GM19043 (cell line): Measurements from ENCODE around the gene GLO1.
"Not testable (repeated sequence)": the region's sequence is repeated elsewhere in the genome, so short reads cannot be mapped to it uniquely, and the experiment has no call there.

ENCODE experiments used
- ATAC-seq: cut with Tn5 transposase; IDR thresholded peaks from one replicate; pipeline ENCODE4 v1.9.1; 2021; ENCODE audit warnings: low read depth; ENCODE audit not compliant: unreplicated experiment

GLO1 gene

DNA sequence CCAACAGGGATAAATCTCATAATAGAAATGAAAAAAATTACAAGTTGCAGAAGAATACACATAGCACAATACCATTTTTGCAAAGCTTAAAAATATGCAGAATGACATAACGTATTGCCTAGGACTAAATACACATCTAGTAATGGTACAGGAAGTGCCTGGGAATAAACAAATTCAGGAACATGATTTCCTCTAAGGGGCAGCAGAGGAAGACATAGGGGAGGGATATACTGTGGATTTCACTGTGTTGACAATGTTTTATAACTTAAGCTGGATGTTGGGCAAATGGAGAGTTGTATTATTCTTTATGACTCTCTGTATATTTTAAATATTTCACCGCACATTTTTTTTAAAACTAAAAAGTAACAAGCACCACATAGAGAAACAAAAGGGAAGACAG, 5.6 kb upstream of the GLO1 start:
- no peak for ATAC-seq

DNA sequence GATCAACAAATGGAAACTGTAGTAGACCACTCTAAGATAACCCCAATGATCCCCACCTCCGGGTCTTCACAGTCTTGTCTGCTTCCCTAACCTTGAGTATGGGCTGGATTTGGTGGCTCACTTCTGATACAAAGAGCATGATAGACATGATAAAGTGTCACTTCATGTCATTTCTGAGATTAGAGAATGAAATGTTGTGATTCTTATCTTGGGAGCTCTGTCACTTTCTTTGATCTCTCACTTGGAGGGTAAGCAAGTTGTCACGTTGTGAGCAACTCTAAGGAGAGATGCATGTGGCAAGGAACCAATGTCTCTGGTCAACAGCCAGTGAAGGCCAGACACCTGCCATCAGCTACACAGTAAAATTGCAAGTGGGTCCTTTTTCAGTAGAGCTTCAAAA, 3.0 kb upstream of the GLO1 start:
- ATAC-seq = no peak

DNA sequence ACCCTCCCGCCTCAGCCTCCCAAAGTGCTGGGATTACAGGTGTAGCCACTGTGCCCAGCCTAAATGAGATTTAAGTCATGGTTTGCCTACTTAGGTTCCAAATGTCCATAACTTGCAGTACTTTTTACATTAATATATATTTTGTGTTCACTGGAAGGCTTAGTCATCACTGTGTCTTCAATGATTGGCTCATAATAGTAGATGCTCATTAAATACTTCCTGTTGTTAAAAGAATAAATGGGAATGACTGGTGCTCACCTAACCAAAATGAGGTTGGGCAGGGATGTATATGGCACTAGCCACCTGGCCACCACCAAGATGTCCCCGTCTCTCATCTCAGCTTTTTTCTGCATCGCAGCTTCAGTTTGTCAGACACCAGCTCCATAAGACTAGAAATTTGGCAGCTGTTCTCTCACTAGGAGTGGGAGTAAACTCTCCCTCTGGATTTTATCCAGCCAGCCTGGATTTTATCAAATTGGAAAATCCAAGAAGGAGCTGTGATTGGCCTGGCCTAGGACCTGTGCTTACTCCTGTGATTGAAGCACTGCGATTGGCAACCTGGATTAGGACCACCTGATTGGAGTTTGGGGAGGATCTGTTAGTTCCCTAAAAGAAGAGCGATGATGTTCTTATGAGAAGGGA, 1.1 kb upstream of the GLO1 start:
- ATAC-seq = no peak

DNA sequence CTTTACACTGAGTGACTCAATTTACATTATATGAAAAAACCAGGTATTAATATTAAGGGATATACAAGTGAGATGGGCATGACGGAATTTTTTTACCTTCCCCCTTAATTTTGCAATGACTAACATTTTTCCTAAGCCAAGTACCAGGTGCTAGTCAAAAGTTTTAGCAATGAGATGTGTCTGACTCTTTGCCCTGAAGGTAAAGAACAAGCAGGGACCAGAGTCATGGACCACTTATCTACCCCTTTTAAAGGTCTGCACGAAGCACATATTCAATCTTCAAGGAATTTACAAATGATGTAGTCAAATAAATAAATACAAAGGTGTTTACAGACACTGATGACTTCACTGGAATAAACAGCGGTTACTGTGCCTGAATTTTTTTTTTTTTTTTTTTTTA, 1.4 kb downstream of the GLO1 start:
- no peak for ATAC-seq

DNA sequence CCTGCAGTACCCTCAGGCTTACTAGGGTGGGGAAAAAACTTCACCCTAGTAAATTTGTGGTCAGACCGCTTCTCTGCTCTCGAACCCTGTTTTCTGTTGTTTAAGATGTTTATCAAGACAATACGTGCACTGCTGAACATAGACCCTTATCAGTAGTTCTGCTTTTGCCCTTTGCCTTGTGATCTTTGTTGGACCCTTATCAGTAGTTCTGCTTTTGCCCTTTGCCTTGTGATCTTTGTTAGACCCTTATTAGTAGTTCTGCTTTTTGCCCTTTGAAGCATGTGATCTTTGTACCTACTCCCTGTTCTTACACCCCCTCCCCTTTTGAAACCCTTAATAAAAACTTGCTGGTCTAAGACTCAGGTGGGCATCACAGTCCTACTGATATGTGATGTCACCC, 3.2 kb downstream of the GLO1 start:
- not testable (repeated sequence) for ATAC-seq

DNA sequence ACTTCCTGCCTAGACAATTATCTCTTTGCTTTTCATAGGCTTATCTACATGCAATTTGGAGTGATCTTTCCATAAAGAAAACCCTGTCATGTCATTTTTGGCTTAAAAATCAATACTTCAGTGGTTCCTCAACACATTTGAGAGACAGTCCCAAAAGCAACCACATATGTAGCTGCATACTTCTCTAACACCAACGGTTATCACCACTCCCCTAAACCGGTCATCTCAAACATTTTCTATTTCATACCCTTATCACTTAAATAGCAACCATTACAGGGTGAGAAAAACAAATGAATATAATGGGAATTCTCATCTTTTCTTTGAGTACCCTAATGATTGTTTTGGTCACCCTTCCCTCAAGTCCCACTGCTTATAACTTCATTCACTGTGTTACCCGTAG, 5.1 kb downstream of the GLO1 start:
- ATAC-seq = no peak

DNA sequence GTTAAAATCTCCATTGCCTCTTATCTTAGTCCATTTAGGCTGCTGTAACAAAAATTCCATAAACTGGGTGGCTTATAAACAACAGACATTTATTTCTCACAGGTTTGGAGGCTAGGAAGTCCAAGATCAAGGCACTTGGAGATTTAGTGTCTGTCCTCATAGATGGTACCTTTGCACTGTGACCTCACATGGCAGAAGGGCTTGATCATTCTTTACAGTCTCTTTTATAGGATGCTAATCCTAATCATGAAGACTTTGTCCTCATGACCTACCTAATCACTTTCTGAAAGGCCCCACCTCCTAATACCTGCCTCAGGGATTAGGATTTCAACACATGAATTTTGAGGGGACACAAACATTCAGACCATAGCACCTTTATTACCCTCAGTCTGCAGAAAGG, 6.6 kb downstream of the GLO1 start:
- no peak for ATAC-seq

DNA sequence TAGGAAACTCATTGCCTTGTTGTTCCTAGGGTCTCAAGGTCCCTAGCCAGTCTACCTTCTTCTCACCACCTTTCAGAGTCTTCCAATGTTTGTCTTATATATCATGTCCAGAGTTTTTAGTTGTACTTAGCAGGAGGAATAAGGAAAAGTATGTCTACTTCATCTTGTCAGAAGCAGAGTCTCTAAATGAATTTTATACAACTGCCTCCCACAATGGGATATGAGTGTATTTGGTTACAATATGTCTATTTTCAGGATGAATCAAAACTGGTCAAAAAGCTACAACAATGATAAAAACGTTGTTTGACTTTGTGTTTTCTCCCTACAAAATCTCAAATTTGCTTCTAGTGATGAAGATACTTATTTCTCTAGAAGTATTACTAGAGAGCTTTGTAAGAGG, 7.0 kb downstream of the GLO1 start:
- ATAC-seq = no peak

DNA sequence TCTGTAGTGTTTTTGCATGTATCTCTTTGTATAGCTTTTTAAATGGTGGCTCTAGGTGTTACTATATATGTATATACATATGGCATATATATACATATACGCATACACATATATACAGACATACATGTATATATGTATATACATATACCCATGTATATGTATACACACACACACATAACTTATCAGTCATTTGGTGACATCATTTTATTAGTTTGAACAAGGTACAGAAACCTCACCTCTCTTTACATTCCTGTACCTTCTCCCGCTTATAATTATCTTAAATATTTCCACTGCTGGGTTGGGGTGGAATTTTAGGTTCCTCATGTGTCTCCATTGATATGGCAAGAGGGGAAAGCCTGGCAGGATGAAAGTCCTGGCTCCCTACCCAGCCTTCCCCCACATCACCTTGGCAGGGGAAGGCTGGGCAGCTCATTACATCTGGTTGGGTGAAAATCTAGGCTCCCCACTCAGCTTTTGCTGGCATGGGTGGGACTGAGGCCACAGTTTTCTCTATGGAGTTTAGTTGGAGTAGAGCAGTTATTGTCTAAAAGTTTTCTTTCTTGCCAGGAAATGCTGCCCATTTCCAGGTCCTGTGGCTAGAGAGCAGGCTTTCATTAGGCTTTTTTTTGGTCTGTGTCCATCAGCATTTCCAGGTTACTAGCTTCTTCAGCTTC, 7.6 kb downstream of the GLO1 start:
- no peak for ATAC-seq

DNA sequence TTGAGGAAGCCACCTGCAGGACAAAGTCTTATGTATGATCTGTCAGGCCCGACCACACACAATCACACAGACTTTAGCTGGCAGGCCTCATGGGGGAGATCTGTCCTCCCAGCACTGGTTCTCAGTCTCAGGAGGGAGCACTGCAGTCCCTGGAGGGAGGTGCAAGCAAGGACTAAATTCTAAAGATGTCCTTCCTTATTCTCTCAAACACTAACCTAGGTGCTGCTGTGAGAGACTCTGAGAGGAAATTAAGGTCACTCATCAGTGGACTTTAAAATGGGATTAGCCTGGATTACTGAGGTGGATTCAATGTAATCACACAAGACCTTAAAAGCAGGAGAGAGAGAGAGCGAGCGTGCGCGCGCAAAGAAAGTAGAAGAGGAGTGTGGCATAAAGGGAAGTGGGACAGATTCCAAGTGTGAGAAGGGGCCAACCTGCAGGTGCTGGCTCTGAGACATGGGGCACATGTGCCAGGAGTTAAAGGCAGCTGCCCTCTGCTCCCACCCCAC, 14.3 kb downstream of the GLO1 start:
- ATAC-seq = no peak

DNA sequence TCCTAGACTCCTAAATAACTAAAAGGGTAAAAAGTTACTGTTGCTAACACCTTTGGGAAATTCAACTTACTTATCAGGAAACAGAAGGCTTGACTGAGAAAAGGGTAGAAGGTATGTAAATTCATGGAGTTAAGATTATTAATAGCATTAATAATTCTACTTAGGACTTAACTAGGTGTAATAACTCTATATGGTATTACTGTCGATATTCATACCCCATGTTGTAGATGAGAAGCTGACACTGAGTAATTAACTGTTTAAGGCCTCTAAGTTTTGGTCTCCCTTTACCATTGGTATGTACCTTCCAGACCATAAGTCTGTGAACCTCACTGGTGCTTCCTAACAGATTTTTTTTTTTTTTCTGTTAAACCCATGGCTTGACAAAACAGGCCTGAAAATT, 15.4 kb downstream of the GLO1 start:
- no peak for ATAC-seq

DNA sequence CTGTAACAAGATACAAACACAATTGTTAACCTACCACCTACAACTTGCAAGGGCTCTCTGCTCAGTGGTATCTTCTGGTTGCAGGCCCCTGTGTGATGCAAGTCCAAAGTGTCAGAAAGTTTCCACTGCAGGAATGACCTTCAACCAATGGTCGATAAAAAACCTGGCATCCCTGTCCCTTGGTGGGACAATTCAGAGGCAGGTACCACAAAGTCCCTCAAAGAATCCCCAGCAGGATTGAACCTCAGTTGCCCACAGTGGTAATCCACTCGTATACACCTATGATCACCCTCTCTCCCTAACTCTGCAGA, 15.9 kb downstream of the GLO1 start:
- ATAC-seq = no peak

DNA sequence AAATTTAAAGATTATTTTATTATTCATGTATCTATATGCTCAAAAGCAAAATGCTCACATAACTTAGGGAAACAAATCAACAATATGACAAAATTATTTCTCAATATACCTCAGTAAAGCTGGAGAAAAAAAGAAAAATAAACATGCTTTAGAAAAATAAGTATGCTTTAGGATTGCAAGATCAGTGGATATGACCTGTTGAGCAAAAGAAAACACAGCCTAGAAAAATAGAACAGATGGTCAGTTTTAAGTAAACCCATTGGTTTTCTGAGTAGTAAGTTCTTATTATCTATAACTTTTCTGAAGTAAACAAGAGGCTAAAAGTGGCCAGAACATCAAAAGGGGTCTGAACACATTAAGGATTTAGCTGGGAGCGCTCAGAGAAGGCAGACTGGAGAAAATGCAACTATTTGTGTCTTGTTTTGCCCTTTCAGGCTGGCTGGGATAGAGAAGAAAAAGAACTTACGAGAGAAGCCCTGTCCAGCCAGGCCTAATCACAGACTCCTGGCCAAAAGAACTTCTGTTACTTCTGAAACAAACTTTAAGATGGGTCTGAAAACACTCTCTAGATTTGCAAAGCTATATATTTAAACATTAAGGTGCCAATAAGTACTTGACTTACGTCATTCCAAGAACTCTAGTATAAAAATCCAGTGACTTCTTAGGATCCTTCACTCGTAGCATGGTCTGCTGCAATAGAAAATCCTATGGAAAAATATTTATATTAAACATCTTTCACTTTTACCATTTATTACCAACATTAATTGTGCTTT, 16.5 kb downstream of the GLO1 start:
- no peak for ATAC-seq

DNA sequence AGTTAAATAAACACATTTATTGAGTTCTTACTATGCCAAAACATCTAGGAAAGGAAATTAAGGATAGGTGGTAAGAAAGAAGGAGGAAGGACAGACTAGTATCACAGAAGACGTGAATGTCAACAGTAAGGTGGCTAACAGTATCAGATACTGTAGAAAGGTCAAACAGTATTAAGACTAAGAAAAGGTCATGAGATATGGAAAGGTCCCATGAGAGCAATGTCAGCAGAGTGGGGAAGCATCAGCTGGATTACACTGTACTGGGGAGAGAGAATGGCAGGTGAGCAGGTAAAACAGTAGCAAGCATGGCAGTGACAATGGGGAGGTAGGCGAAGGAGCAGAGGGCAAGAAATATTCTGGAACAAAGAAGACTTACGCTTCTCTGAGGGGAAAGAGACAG, 18.0 kb downstream of the GLO1 start:
- no peak for ATAC-seq

DNA sequence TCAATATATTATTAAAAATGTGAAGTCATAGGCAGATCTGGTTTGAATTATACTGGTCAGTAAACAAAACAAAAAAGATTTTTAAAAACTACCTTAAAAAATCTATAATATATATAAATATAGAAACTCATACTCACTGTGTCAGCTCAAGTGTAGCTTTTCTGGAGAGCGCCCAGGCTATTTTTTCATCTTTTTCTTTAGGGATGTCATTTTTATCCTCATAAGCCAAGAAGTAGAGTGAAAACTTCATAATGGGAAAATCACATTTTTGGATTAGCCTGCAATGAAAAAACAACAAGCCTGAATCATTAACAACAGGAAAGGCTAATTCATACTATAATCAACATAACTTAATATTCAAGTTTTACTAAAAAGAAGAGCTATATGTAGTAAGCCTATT, 18.7 kb downstream of the GLO1 start:
- ATAC-seq = no peak

DNA sequence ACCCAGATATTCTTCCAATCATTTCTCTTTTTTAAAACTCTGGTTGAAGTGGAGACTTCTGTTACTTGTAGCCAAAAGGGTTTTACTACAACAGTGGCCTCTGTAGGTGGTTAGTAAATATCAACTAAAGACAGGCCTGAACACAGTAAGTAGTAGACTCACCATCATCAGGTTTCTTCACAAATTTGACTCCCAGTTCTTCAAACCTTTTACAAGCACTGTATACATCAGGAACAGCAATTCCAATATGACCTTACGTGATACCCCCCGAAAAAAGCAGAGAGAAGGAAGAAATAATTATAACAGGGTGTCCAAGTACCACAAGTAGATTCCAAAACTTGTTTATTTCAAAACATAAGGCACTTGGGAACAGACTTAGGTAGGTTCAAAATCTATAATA, 21.1 kb downstream of the GLO1 start:
- no peak for ATAC-seq

DNA sequence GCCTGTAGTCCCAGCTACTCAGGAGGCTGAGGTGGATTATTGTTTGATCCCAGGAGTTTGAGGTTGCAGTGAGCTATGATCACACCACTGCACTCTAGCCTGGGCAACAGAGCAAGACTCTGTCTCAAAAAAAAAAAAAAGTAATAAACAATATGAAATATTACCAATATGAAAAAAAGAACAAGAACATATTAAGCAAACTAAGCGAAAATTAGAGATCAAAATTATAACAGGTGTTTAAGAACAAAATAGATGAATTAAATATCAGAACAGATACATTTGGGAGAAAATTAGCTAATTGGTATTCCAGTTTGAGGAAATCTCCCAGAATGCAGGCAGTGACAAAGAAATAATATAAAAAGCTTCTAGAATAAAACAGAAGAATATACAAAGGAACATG, 23.3 kb downstream of the GLO1 start:
- no peak for ATAC-seq

DNA sequence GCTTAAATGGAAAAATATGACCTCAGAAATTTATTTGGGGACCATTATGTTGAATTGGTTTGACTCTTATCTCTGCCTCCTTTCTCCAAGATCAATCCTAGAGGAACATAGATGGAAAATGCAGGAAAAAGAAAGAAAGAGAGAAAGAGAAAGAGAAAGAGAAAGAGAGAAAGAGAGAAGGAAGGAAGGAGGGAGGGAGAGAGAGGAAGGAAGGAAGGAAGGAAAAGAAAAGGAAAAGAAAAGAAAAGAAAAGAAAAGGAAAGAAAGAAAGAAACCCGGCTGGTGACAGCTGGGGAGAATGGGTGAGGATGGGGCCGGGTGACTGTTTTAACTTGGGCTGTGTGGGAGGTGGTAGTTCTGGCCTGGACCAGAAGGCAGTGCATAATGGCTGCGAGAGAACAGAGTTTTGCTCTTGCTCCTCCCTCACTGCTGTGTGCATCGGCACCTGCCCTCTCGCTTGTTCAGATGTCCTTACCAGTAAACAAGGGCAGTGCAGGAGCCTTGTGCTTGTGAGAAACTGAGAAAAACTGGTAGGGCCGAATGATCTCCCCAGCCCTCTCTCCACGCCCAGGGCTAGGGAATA, 24.7 kb downstream of the GLO1 start:
- ATAC-seq = no peak

DNA sequence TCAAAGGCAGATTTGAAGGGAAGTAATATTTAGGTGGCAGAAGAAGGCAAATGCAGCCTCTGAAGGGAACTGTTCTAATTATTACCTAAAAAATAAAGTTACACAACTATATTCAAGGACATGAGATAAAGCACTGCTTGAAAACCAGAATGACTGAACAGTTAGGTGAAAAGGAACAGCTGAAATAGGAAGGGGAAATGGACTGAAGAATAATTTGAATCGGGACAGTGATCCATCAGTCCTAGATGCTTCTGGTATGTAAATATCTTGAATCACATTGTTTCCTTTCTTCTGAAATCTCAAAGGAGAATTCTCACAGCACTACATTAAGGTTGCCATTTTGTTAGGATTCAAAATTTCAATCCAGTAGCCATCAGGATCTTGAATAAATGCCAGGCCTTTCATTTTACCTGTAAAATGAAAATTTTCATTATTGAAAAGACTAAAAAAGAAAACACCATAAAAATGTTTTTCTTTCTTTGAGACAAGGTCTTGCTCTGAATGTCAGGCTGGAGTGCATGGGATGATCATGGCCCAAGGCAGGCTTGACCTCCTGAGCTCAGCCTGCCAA, 25.9 kb downstream of the GLO1 start:
- ATAC-seq = no peak

DNA sequence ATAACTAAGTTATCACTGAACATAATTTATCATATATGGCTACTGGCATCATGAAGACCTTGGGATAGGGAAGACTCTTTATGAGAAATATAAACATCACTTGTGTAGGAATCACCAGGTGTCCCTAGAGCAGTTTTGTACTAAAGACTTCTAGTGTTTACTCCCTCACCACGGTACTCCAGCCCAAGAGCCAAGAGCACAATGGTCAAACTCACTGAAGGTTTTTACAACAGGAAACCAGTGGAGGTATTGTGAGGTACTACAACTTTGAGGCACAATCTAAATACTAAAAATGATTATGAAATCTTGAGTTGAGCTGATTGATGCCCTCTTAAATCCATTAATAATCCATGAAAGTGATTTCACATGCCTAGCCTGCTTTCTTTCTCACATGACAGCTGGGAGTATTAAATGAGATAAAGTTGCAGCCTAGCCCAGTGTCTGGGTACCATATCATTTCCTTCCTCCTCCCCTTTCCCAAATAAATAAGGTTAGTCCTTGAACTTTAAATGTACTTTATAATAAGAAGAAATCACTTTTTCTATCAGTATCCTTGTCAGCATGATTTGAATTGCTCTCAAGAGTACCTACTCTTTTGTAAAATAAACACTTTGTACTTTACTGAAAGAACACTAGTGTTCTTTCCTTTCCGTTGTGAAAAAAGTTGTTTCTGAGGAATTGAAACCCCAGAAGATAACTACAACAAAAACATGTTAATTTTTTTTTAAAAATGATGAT, 26.5 kb downstream of the GLO1 start:
- ATAC-seq = peak; percentile 51
